ENCODE data around the gene SCD5.

SCD5 gene

DNA sequence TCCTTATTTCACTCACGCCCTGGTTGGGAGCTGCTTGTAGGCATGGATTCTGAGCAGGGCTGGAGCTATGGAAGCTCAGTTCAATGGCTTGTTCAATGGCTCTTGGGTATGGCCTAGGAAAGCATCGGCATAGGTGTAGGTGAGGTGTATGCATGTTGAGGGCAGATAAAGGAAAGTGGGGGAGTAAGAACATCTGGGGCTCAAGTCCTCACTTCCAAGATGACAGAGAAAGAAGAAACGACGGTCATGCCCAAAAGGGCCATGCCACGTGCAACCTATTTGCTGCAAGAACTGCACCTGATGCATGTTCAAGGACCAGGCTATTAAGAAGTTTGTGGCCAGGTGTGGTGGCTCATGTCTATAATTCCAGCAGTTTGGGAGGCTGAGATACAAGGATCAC is 23.4 kb downstream of the SCD5 start:
- Histone ChIP-seq H3K27me3 (ENCODE audit: insufficient read depth, poor library complexity, severe bottlenecking) (no peaks in the 10 kb centered on the region), H3K27ac (replicated peaks) (no peak overlapping the region), H3K4me3 (replicated peaks; ENCODE audit: insufficient read depth, low read length) (no peak overlapping the region)
- DNase-seq (ENCODE audit: low read depth in 1 of 2, low spot score in 1 of 2): no peak
- no peak for TF ChIP-seq SPI1 (IDR thresholded peaks at IDR 0.05; ENCODE audit: borderline replicate concordance, low read depth)
- TF ChIP-seq POLR2AphosphoS5 (IDR thresholded peaks at IDR 0.05; ENCODE audit: low read depth): no peak
- TF ChIP-seq, protein P1, sequence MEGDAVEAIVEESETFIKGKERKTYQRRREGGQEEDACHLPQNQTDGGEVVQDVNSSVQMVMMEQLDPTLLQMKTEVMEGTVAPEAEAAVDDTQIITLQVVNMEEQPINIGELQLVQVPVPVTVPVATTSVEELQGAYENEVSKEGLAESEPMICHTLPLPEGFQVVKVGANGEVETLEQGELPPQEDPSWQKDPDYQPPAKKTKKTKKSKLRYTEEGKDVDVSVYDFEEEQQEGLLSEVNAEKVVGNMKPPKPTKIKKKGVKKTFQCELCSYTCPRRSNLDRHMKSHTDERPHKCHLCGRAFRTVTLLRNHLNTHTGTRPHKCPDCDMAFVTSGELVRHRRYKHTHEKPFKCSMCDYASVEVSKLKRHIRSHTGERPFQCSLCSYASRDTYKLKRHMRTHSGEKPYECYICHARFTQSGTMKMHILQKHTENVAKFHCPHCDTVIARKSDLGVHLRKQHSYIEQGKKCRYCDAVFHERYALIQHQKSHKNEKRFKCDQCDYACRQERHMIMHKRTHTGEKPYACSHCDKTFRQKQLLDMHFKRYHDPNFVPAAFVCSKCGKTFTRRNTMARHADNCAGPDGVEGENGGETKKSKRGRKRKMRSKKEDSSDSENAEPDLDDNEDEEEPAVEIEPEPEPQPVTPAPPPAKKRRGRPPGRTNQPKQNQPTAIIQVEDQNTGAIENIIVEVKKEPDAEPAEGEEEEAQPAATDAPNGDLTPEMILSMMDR (IDR thresholded peaks at IDR 0.05; ENCODE audit: insufficient read depth, low read length): no peak
- TF ChIP-seq, protein P2, sequence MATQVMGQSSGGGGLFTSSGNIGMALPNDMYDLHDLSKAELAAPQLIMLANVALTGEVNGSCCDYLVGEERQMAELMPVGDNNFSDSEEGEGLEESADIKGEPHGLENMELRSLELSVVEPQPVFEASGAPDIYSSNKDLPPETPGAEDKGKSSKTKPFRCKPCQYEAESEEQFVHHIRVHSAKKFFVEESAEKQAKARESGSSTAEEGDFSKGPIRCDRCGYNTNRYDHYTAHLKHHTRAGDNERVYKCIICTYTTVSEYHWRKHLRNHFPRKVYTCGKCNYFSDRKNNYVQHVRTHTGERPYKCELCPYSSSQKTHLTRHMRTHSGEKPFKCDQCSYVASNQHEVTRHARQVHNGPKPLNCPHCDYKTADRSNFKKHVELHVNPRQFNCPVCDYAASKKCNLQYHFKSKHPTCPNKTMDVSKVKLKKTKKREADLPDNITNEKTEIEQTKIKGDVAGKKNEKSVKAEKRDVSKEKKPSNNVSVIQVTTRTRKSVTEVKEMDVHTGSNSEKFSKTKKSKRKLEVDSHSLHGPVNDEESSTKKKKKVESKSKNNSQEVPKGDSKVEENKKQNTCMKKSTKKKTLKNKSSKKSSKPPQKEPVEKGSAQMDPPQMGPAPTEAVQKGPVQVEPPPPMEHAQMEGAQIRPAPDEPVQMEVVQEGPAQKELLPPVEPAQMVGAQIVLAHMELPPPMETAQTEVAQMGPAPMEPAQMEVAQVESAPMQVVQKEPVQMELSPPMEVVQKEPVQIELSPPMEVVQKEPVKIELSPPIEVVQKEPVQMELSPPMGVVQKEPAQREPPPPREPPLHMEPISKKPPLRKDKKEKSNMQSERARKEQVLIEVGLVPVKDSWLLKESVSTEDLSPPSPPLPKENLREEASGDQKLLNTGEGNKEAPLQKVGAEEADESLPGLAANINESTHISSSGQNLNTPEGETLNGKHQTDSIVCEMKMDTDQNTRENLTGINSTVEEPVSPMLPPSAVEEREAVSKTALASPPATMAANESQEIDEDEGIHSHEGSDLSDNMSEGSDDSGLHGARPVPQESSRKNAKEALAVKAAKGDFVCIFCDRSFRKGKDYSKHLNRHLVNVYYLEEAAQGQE (IDR thresholded peaks at IDR 0.05; ENCODE audit: insufficient replicate concordance, low read depth): no peak
- no peak for TF ChIP-seq GABPA (IDR thresholded peaks at IDR 0.05; ENCODE audit: low read depth)

DNA sequence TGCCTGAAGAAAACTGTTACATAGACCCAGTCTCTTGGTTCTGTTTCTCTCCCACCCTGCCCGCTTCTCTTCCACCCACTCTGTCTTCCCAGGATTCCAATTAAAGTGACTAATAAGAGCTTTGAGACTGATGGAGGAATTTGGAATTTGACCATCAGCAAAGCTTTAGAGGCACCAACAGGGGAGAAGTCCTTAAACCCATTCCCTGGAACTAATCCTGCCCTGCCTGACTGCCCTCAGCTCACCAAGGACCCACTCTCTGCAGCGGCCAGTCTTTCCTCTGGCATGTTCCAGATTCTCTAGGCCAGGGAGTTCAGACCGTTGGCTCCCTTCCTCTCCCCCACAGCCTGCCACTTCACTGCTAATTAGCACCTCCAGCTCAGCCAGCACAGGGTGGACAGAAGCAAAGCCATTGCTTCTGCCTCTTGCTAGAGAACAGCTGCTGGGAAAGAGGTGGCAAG is 23.9 kb downstream of the SCD5 start:
- no peak for DNase-seq (ENCODE audit: low read depth in 1 of 2, low spot score in 1 of 2)
- H3K27me3 ChIP-seq (ENCODE audit: insufficient read depth, poor library complexity, severe bottlenecking): no peaks in the 10 kb centered on the region
- TF ChIP-seq, protein P2 (IDR thresholded peaks at IDR 0.05; ENCODE audit: insufficient replicate concordance, low read depth): no peak
- TF ChIP-seq, protein P1 (IDR thresholded peaks at IDR 0.05; ENCODE audit: insufficient read depth, low read length): no peak
- TF ChIP-seq SPI1 (IDR thresholded peaks at IDR 0.05; ENCODE audit: borderline replicate concordance, low read depth) (no peak), GABPA (IDR thresholded peaks at IDR 0.05; ENCODE audit: low read depth) (no peak), POLR2AphosphoS5 (IDR thresholded peaks at IDR 0.05; ENCODE audit: low read depth) (no peak)
- no peak overlapping the region for H3K4me3 ChIP-seq (replicated peaks; ENCODE audit: insufficient read depth, low read length)
- no peak overlapping the region for H3K27ac ChIP-seq (replicated peaks)

DNA sequence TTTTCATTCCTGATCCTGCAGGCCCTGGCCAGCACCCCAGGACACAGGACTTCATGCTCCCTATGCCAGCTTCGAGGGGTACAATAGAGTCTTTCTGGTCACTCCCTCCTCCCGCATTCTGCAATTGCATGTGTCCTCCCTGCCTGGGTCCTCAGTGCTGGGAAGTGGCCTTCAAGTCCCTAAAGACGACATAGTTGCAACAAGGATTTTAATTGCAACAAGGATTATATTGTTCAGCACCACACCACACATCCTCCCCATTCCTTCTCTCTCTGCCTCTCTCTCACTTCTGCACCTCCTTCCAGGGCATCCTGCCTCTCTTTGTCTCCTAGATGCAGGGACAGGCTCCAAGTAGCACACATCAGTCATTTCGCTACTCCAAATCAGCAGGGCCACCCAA is 25.5 kb downstream of the SCD5 start:
- H3K4me3 ChIP-seq (replicated peaks; ENCODE audit: insufficient read depth, low read length): no peak overlapping the region
- peaks cover 3% of the 10 kb centered on the region for H3K27me3 ChIP-seq (ENCODE audit: insufficient read depth, poor library complexity, severe bottlenecking)
- H3K27ac ChIP-seq (replicated peaks): no peak overlapping the region
- TF ChIP-seq GABPA (IDR thresholded peaks at IDR 0.05; ENCODE audit: low read depth) (no peak), POLR2AphosphoS5 (IDR thresholded peaks at IDR 0.05; ENCODE audit: low read depth) (no peak)
- TF ChIP-seq, protein P1 (IDR thresholded peaks at IDR 0.05; ENCODE audit: insufficient read depth, low read length): no peak
- no peak for DNase-seq (ENCODE audit: low read depth in 1 of 2, low spot score in 1 of 2)

DNA sequence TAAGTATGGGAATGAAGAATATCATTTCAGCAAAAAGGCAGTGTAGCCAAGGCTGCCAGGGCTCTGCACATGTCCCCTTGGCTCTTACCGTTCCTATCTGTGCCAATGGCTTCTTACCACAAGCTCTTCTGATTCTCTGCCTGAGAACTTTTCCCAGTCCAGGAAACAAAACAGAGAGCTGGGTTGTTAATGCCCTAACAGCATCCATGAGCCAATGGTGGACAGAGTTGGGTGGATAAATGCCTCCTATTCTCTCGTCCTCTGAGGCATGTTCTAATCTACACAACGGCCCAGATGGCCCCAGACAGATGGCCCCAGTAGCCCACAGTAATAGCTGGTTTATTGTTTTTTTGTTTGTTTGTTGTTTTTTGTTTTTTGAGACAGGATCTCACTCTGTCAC is 28.0 kb downstream of the SCD5 start:
- Histone ChIP-seq H3K27me3 (ENCODE audit: insufficient read depth, poor library complexity, severe bottlenecking) (peaks cover 3% of the 10 kb centered on the region), H3K27ac (replicated peaks) (no peak overlapping the region), H3K4me3 (replicated peaks; ENCODE audit: insufficient read depth, low read length) (no peak overlapping the region)
- TF ChIP-seq, protein P1 (IDR thresholded peaks at IDR 0.05; ENCODE audit: insufficient read depth, low read length): no peak
- no peak for TF ChIP-seq GABPA (IDR thresholded peaks at IDR 0.05; ENCODE audit: low read depth)
- no peak for TF ChIP-seq SPI1 (IDR thresholded peaks at IDR 0.05; ENCODE audit: borderline replicate concordance, low read depth)
- no peak for TF ChIP-seq POLR2AphosphoS5 (IDR thresholded peaks at IDR 0.05; ENCODE audit: low read depth)
- TF ChIP-seq, protein P2 (IDR thresholded peaks at IDR 0.05; ENCODE audit: insufficient replicate concordance, low read depth): no peak
- DNase-seq (ENCODE audit: low read depth in 1 of 2, low spot score in 1 of 2): no peak

Measured in HL-60 (cell line).